K562 (cell line): ENCODE results near the gene SOX30. TPM values are rescaled to one million over a fixed set of nuclear protein-coding genes. Genes with fewer than 3 reads are reported as not detected.
"Not testable (repeated sequence)": the region's sequence is repeated elsewhere in the genome, so short reads cannot be mapped to it uniquely, and the experiment has no call there.

Experiments
- ATAC-seq: fragments of 200-7000 bp; cut with Tn5 transposase; 3 replicates; pipeline ENCODE4 v1.9.1; 2020; ENCODE audit warnings: moderate library complexity
- BruUV-seq: library from RNA; stranded (reverse); fragments of 400-500 nt; replicated peaks from 2 replicates; lab custom pipeline; 2021; lab: Mats Ljungman, UMichigan
- CTCF ChIA-PET: fragments of 300-600 bp; formaldehyde crosslinking; extraction: SDS; loops from one replicate; lab custom pipeline; 2021; ENCODE audit warnings: low intra/inter-chr PET ratio; lab: Yijun Ruan, JAX
- POLR2A ChIA-PET: fragments of 300-600, 350-650 bp; sonication (Branson Sonifier 250); formaldehyde crosslinking; extraction: SDS; loops from one replicate; lab custom pipeline; 2021; ENCODE audit warnings: antibody characterized with exemption, inconsistent platforms; lab: Yijun Ruan, JAX
- DNase-seq, 4 experiments: peaks; one replicate each; pipeline versions ENCODE4 v3.0.0 to v3.0.0-alpha.2; 2011 to 2018; ENCODE audit warnings: low spot score in 3 of 4, mixed read lengths in 3 of 4; ENCODE audit errors: extremely low read depth in 1 of 4
- FAIRE-seq: peaks from 2 replicates; lab custom pipeline; 2011; peaks lifted over from hg19 to GRCh38; lab: Jason Lieb, UNC
- H2AFZ ChIP-seq: 2 replicates; pipeline ENCODE4 v1.6.0; 2011; ENCODE audit warnings: low read depth, low read length, control low read depth, inconsistent platforms
- H3K27ac ChIP-seq: fragments of 200-600 bp; 3 replicates; pipeline ENCODE4 v1.8.0; 2011; ENCODE audit warnings: low read depth, mild to moderate bottlenecking, control low read depth, inconsistent platforms, low read length, moderate library complexity, mixed read lengths; ENCODE audit errors: extremely low read depth
- H3K27me3 ChIP-seq, 2 experiments: fragments of 300-600 bp in 1 of 2; 2 replicates in 1 of 2; 3 replicates in 1 of 2; pipeline versions ENCODE4 v1.6.0 to v1.8.0; 2011; ENCODE audit warnings: inconsistent platforms in 2 of 2, low read length in 2 of 2, mild to moderate bottlenecking in 1 of 2, mixed read lengths in 1 of 2, moderate library complexity in 1 of 2; ENCODE audit not compliant: control insufficient read depth in 2 of 2, insufficient read depth in 2 of 2
- H3K36me3 ChIP-seq: fragments of 300-600 bp; 3 replicates; pipeline ENCODE4 v1.8.0; 2011; ENCODE audit warnings: mild to moderate bottlenecking, low read length, inconsistent platforms; ENCODE audit not compliant: control insufficient read depth, insufficient read depth
- H3K4me1 ChIP-seq, 2 experiments: fragments of 200-600 bp in 1 of 2; replicated peaks in 1 of 2; 2 replicates in 1 of 2; 3 replicates in 1 of 2; pipeline versions ENCODE4 v1.5.1 to v1.8.0; 2011; ENCODE audit warnings: inconsistent platforms in 2 of 2, low read length in 2 of 2, mild to moderate bottlenecking in 1 of 2, mixed read lengths in 1 of 2, moderate library complexity in 1 of 2; ENCODE audit not compliant: control insufficient read depth in 2 of 2, insufficient read depth in 2 of 2
- H3K4me2 ChIP-seq: 2 replicates; pipeline ENCODE4 v1.6.1; 2011; ENCODE audit warnings: low read length, control low read depth, inconsistent platforms, mixed read lengths; ENCODE audit not compliant: insufficient read depth
- H3K4me3 ChIP-seq: fragments of 200-600 bp; sonication (generic), shearing (Covaris generic); 2 replicates; pipeline ENCODE4 v1.5.1; 2016; ENCODE audit warnings: control low read depth, inconsistent platforms
- H3K79me2 ChIP-seq: fragments of 200-600 bp; 3 replicates; pipeline ENCODE4 v1.8.0; 2011; ENCODE audit warnings: low read length, inconsistent platforms; ENCODE audit not compliant: control insufficient read depth, insufficient read depth
- H3K9ac ChIP-seq, 2 experiments: 2 replicates each; pipeline versions ENCODE4 v1.6.0 to v1.6.1; 2011; ENCODE audit warnings: low read depth in 2 of 2, low read length in 2 of 2, control low read depth in 1 of 2, inconsistent platforms in 1 of 2, mild to moderate bottlenecking in 1 of 2, mixed read lengths in 1 of 2; ENCODE audit not compliant: insufficient read depth in 1 of 2
- H3K9me1 ChIP-seq: one replicate; pipeline ENCODE4 v1.6.0; 2011; ENCODE audit warnings: inconsistent platforms, mild to moderate bottlenecking, low read length, moderate library complexity; ENCODE audit not compliant: control insufficient read depth, insufficient read depth
- H3K9me3 ChIP-seq: replicated peaks from 2 replicates; pipeline ENCODE4 v1.5.1; 2011; ENCODE audit warnings: low read depth, low read length, inconsistent platforms; ENCODE audit not compliant: control insufficient read depth, insufficient read depth
- H4K20me1 ChIP-seq: replicated peaks from 2 replicates; pipeline ENCODE4 v1.6.1; 2011; ENCODE audit warnings: low read length, inconsistent platforms, mixed read lengths; ENCODE audit not compliant: control insufficient read depth, insufficient read depth
- C11orf30 ChIP-seq: fragments of 450-650 bp; IDR thresholded peaks from 2 replicates; pipeline ENCODE4 v1.6.1; 2016; ENCODE audit warnings: low read depth, mild to moderate bottlenecking
- CSDE1 ChIP-seq, 2 experiments: fragments of 450-650 bp; IDR thresholded peaks; 2 replicates each; pipeline ENCODE4 v1.6.1; 2016; ENCODE audit warnings: mild to moderate bottlenecking in 1 of 2
- HDAC8 ChIP-seq: fragments of 450-650 bp; IDR thresholded peaks from 2 replicates; pipeline ENCODE4 v1.6.1; 2016; ENCODE audit warnings: mild to moderate bottlenecking, missing genetic modification characterization, moderate library complexity, missing compliant biosample characterization
- MAFK ChIP-seq: IDR thresholded peaks from 2 replicates; pipeline ENCODE4 v1.6.1; 2011; ENCODE audit warnings: low read length, improper control_type of control experiment
- NR3C1 ChIP-seq: sonication (generic); formaldehyde crosslinking; IDR thresholded peaks from 2 replicates; pipeline ENCODE4 v1.8.1; 2022; ENCODE audit warnings: missing genetic modification reagents
- ZNF121 ChIP-seq: sonication (generic); formaldehyde crosslinking; conservative IDR thresholded peaks from 2 replicates; pipeline ENCODE4 v1.8.0; 2022; ENCODE audit warnings: missing genetic modification reagents
- WGBS: fragments of 100-300 bp; shearing (Covaris generic); methylation state at CpG from one replicate; pipeline ENCODE4 v1.1.6; 2016; ENCODE audit warnings: low coverage, mixed read lengths; ENCODE audit not compliant: insufficient coverage; ENCODE audit errors: missing lambda C conversion rate; 5-methylcytosine and 5-hydroxymethylcytosine counted together
- in situ Hi-C: fragments of 300-500 bp; cut with MboI; formaldehyde crosslinking; loops from 4 replicates; pipeline ENCODE4 v1.15.0; 2018; ENCODE audit warnings: inconsistent platforms, mixed read lengths
- intact Hi-C: fragments of 100-400 bp; cut with micrococcal nuclease; formaldehyde crosslinking; loops from 2 replicates; pipeline ENCODE4 v1.14.2; 2022
- polyA plus RNA-seq, 8 experiments: library from polyadenylated mRNA; depleted of rRNA in 4 of 8; stranded (reverse) in 5 of 8; unstranded in 3 of 8; fragments of >200 nt; fragmentation: Nextera tagmentation in 2 of 8; fragmentation: Illumina TruSeq in 1 of 8; extraction: Ambion mirVana in 2 of 8; extraction: Trizol in 1 of 8; gene quantifications; 2 replicates each; pipeline versions ENCODE4 v1.2.1 to v1.2.3, GENCODE V29; 2011 to 2014; ENCODE audit warnings: inconsistent platforms in 1 of 8, missing spikeins in 1 of 8
- total RNA-seq, 7 experiments: library from RNA; depleted of rRNA in 6 of 7; stranded (reverse); fragments of >200 nt in 6 of 7; fragmentation: Illumina TruSeq in 2 of 7; extraction: Trizol in 2 of 7; gene quantifications; 2 replicates each; pipeline versions ENCODE4 v1.2.1 to v1.2.3, GENCODE V29; 2011 to 2021; ENCODE audit warnings: low replicate concordance in 1 of 7
- TF ChIP-seq, protein P1 (sequence below): sonication (generic); formaldehyde crosslinking; IDR thresholded peaks from 2 replicates; pipeline ENCODE4 v1.8.0; 2022; ENCODE audit warnings: missing genetic modification reagents, mild to moderate bottlenecking, moderate library complexity, borderline replicate concordance
- TF ChIP-seq, protein P2 (sequence below): fragments of 250-450 bp; sonication (Bioruptor Pico); IDR thresholded peaks from 2 replicates; pipeline ENCODE4 v1.4.0; 2020

The SOX30 gene
- total and polyA plus RNA-seq, 9 of the 15 experiments (the other 6 are each of a cell fraction or from before 2014, with no cell fraction given) = not detected

DNA sequence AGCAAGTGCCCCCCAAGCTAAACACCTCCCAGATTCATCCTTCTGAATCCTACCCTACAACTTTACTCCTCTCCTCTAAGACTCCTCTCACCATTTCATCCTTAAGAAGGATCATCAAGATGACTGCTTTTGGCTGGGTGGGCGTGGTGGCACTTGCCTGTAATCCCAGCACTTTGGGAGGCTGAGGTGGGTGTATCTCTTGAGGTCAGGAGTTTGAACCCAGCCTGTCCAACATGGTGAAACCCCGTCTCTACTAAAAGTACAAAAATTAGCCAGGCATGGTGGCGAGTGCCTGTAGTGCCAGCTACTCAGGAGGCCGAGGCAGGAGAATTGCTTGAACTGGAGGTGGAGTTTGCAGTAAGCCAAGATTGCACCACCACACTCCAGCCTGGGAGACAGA lies 22.1 kb upstream of the SOX30 start:
- H3K79me2 ChIP-seq, H3K9me1 ChIP-seq, H3K4me1 ChIP-seq, H3K4me3 ChIP-seq, H3K27ac ChIP-seq, H3K9ac ChIP-seq, FAIRE-seq, ATAC-seq, DNase-seq, H4K20me1 ChIP-seq, H2AFZ ChIP-seq, CTCF ChIA-PET, H3K9me3 ChIP-seq, intact Hi-C loops, H3K36me3 ChIP-seq, in situ Hi-C loops, BruUV-seq, H3K4me2 ChIP-seq: not testable (repeated sequence)
- WGBS = 0% methylated on average over 4 of the region's 4 CpGs
- POLR2A ChIA-PET = interaction anchor here (0.6 kb wide), 1 partner anchor 13 kb away, joined by 3 read pairs; no protein-coding TSS in a partner anchor
- peaks cover under 1 to 30% of the 10 kb centered on the region in 2 experiments; a peak in 4 of 5 replicates for H3K27me3 ChIP-seq

DNA sequence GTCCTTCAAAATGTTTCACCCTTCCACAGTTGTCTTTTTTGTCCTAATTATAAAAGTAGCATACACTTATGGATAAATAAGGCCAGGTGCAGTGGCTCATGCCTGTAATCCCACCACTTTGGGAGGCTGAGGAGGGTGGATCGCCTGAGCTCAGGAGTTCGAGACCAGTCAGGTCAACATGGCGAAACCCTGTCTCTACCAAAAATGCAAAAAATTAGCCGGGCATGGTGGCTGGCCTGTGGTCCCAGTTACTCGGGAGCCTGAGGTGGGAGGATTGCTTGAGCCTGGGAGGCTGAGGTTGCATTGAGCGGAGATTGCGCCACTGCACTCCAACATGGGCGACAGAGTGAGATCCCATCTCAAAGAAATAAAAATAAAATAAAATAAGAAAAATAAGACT lies 20.7 kb upstream of the SOX30 start:
- ChIA-PET CTCF (no interaction called here), POLR2A (interaction anchor here (0.8 kb wide), 1 partner anchor 18 kb away, joined by 3 read pairs; no protein-coding TSS in a partner anchor)
- no peak overlapping the region for H3K4me3 ChIP-seq
- H3K79me2 ChIP-seq = no peaks in the 10 kb centered on the region
- intact Hi-C loops = no loop called here
- peaks cover 0 to 36% of the 10 kb centered on the region in 2 experiments; a peak in 3 of 5 replicates for H3K27me3 ChIP-seq
- no TSS peak for BruUV-seq
- 17% methylated on average over 8 of the region's 8 CpGs for WGBS
- H2AFZ ChIP-seq = no peak overlapping the region
- H3K4me1 ChIP-seq = peaks cover 0 to 10% of the 10 kb centered on the region in 2 experiments; a peak in 1 of 5 replicates
- H3K9ac ChIP-seq = no peak overlapping the region
- no peaks in the 10 kb centered on the region for H4K20me1 ChIP-seq
- H3K4me2 ChIP-seq = no peak overlapping the region
- FAIRE-seq (no peak), DNase-seq (no peak), ATAC-seq (no peak)
- H3K27ac ChIP-seq = no peak overlapping the region
- no peaks in the 10 kb centered on the region for H3K9me1 ChIP-seq
- in situ Hi-C loops = no loop called here
- H3K36me3 ChIP-seq = no peaks in the 10 kb centered on the region
- no peaks in the 10 kb centered on the region; the same call in 1 of the 2 replicates for H3K9me3 ChIP-seq
- TF ChIP-seq ZNF121 (CRISPR knock-in tag) (no peak), CSDE1 (IDR thresholded peaks at IDR 0.05) (no peak), HDAC8 (tag) (no peak), MAFK (no peak), NR3C1 (no peak), C11orf30 (no peak)
- TF ChIP-seq, protein P1, sequence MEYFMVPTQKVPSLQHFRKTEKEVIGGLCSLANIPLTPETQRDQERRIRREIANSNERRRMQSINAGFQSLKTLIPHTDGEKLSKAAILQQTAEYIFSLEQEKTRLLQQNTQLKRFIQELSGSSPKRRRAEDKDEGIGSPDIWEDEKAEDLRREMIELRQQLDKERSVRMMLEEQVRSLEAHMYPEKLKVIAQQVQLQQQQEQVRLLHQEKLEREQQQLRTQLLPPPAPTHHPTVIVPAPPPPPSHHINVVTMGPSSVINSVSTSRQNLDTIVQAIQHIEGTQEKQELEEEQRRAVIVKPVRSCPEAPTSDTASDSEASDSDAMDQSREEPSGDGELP (CRISPR knock-in tag) = no peak
- TF ChIP-seq, protein P2, sequence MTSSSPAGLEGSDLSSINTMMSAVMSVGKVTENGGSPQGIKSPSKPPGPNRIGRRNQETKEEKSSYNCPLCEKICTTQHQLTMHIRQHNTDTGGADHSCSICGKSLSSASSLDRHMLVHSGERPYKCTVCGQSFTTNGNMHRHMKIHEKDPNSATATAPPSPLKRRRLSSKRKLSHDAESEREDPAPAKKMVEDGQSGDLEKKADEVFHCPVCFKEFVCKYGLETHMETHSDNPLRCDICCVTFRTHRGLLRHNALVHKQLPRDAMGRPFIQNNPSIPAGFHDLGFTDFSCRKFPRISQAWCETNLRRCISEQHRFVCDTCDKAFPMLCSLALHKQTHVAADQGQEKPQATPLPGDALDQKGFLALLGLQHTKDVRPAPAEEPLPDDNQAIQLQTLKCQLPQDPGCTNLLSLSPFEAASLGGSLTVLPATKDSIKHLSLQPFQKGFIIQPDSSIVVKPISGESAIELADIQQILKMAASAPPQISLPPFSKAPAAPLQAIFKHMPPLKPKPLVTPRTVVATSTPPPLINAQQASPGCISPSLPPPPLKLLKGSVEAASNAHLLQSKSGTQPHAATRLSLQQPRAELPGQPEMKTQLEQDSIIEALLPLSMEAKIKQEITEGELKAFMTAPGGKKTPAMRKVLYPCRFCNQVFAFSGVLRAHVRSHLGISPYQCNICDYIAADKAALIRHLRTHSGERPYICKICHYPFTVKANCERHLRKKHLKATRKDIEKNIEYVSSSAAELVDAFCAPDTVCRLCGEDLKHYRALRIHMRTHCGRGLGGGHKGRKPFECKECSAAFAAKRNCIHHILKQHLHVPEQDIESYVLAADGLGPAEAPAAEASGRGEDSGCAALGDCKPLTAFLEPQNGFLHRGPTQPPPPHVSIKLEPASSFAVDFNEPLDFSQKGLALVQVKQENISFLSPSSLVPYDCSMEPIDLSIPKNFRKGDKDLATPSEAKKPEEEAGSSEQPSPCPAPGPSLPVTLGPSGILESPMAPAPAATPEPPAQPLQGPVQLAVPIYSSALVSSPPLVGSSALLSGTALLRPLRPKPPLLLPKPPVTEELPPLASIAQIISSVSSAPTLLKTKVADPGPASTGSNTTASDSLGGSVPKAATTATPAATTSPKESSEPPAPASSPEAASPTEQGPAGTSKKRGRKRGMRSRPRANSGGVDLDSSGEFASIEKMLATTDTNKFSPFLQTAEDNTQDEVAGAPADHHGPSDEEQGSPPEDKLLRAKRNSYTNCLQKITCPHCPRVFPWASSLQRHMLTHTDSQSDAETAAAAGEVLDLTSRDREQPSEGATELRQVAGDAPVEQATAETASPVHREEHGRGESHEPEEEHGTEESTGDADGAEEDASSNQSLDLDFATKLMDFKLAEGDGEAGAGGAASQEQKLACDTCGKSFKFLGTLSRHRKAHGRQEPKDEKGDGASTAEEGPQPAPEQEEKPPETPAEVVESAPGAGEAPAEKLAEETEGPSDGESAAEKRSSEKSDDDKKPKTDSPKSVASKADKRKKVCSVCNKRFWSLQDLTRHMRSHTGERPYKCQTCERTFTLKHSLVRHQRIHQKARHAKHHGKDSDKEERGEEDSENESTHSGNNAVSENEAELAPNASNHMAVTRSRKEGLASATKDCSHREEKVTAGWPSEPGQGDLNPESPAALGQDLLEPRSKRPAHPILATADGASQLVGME (CRISPR knock-in tag) = no peak
